NB4 (cell line): ENCODE results near the gene SLC24A4.

Experiments
- CTCF ChIP-seq: IDR thresholded peaks from one replicate; pipeline ENCODE4 v1.5.1; 2012; ENCODE audit warnings: low read depth, low read length
- MYC ChIP-seq: IDR thresholded peaks from 2 replicates; pipeline ENCODE4 v1.6.1; 2011; ENCODE audit warnings: low read depth, low read length
- POLR2A ChIP-seq: IDR thresholded peaks from 2 replicates; pipeline ENCODE4 v1.6.1; 2011; ENCODE audit warnings: mild to moderate bottlenecking; ENCODE audit not compliant: insufficient read length; ENCODE audit errors: extremely low read depth

GRCh38 chr14:92386637-92387036, 63.7 kb downstream of the SLC24A4 start:
- TF ChIP-seq POLR2A (no peak), CTCF (no peak), MYC (peak; percentile 77)
